HG03095 (cell line): ENCODE data around the gene MAS1L.
"Not testable (repeated sequence)": the region's sequence is repeated elsewhere in the genome, so short reads cannot be mapped to it uniquely, and the experiment has no call there.

ENCODE experiments used
- ATAC-seq: cut with Tn5 transposase; IDR thresholded peaks from one replicate; pipeline ENCODE4 v1.9.1; 2021; ENCODE audit warnings: moderate library complexity; ENCODE audit not compliant: unreplicated experiment

Gene MAS1L

GRCh38 chr6:29486577-29486976 lies 1.2 kb downstream of the MAS1L start:
- ATAC-seq, result no peak

- no peak for ATAC-seq
Observed at GRCh38 chr6:29483735-29484134, 4.0 kb downstream of the MAS1L start.

GRCh38 chr6:29483186-29483585 lies 4.6 kb downstream of the MAS1L start:
- ATAC-seq, result no peak

- ATAC-seq, result no peak
Observed at GRCh38 chr6:29479560-29479959, 8.2 kb downstream of the MAS1L start.

- no peak for ATAC-seq
Observed at GRCh38 chr6:29478740-29479139, 9.0 kb downstream of the MAS1L start.

- no peak for ATAC-seq
Observed at GRCh38 chr6:29477923-29478450, 9.8 kb downstream of the MAS1L start.

GRCh38 chr6:29474996-29475395 lies 12.8 kb downstream of the MAS1L start:
- ATAC-seq, result no peak

- no peak for ATAC-seq
Observed at GRCh38 chr6:29466241-29466640, 21.5 kb downstream of the MAS1L start.

GRCh38 chr6:29465801-29466200 lies 22.0 kb downstream of the MAS1L start:
- no peak for ATAC-seq

GRCh38 chr6:29465279-29465678 lies 22.5 kb downstream of the MAS1L start:
- no peak for ATAC-seq

- no peak for ATAC-seq
Observed at GRCh38 chr6:29462022-29462421, 25.7 kb downstream of the MAS1L start.

GRCh38 chr6:29461021-29461814 lies 26.5 kb downstream of the MAS1L start:
- no peak for ATAC-seq

GRCh38 chr6:29456971-29457370 lies 30.8 kb downstream of the MAS1L start, which contains the start of the genes OR11A1 and OR2H1:
Gene OR11A1, minus strand, starts transcription at chr6:29457071. Its CDS starts 29,430 bp downstream, at chr6:29427641.
Gene OR2H1, plus strand, starts transcription at chr6:29457155. Its CDS starts 4,615 bp downstream, at chr6:29461770.
- no peak for ATAC-seq

GRCh38 chr6:29451471-29452193 lies 36.1 kb downstream of the MAS1L start:
- no peak for ATAC-seq

GRCh38 chr6:29447670-29448069 lies 40.1 kb downstream of the MAS1L start:
- ATAC-seq, result no peak

GRCh38 chr6:29444031-29444430 lies 43.7 kb downstream of the MAS1L start:
- ATAC-seq, result not testable (repeated sequence)

GRCh38 chr6:29442719-29443118 lies 45.0 kb downstream of the MAS1L start:
- no peak for ATAC-seq

- ATAC-seq, result no peak
Observed at GRCh38 chr6:29439006-29439405, 48.8 kb downstream of the MAS1L start, which contains the start of gene OR10C1. Gene OR10C1, plus strand, starts transcription at chr6:29439306. Its CDS starts 710 bp downstream, at chr6:29440016.

- not testable (repeated sequence) for ATAC-seq
Observed at GRCh38 chr6:29436730-29437129, 51.0 kb downstream of the MAS1L start.
